ENCODE measurements around the gene CHID1. TPM values are rescaled to one million over a fixed set of nuclear protein-coding genes. Genes with fewer than 3 reads are reported as not detected.

The CHID1 gene
- total and polyA plus RNA-seq, 2 of the 4 experiments (the other 2 are of a cell fraction), result 34.2 to 121 TPM

DNA sequence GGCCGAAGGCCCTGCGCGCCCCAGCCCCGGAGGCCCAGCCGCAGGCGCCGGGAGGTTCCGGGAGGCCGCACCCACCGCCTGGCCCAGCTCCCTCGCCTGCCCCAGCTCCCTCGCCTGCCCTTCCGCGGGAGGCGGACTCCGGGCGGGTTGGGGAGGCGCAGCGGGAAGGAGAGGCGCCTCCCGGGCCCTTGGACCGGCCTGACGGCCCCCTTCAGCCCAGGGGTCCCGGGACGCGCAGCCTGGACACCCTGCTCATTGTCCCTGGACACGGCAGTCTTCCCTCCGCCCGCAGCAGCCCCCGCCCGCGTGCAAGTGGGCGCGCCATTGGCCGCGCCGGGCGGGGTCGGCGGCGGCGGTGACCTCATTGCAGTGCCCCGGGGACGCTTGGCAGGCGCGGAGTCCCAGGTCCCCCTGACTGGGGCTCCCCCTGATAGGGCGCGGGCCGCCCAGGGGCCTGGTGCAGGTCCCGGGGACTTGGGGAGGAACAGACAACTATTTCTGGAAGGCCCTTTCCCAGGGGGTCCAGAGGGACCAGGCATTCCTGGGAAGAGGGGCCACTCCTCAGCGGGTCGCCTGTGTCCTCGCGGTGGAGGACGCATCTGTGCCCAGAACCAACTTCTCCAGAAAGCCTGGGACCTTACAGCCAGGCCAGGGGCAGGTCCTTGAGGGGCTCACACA, 77.4 kb downstream of the CHID1 start (continued):
- TF ChIP-seq, protein P1, sequence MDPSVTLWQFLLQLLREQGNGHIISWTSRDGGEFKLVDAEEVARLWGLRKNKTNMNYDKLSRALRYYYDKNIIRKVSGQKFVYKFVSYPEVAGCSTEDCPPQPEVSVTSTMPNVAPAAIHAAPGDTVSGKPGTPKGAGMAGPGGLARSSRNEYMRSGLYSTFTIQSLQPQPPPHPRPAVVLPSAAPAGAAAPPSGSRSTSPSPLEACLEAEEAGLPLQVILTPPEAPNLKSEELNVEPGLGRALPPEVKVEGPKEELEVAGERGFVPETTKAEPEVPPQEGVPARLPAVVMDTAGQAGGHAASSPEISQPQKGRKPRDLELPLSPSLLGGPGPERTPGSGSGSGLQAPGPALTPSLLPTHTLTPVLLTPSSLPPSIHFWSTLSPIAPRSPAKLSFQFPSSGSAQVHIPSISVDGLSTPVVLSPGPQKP (IDR thresholded peaks at IDR 0.05; ENCODE audit: borderline replicate concordance, low read depth, low read length), result no peak
- no peak for TF ChIP-seq FOS (IDR thresholded peaks at IDR 0.05; ENCODE audit: low read depth, low read length)

DNA sequence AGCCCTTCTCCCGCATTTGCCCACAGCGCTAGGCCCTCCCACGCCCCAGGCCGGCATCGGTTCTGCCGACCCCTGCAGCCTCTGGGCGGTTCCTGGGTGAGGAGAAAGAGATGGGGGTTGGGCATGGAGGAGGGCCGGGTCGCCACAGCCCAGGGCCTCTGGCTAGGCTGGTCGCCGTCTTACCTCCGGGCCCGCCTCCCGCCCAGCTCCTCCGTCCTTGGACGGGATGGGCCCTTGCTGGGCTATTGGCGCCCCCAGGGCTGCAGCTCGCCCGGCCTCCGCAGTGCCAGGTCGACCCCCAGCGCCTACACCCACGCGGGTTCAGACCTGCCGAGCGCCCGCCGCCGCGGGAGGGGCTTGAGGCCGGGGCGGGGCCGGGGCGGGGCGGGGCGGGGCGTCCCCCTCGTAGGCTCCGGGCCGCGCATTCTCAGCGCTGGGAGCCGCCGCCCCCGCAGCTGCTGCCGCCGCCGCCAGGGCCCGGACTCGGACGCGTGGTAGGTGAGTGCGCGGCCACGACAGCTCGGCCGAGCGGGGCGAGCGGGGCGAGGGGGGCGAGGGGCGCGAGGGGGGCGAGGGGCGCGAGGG, 78.0 kb downstream of the CHID1 start, which contains the start of gene CD151:
CD151 (plus strand) TSS at position 424 of the 585 bp plus-strand sequence. CDS start 3,118 bp downstream, outside the sequence.
- no TSS peak for BruUV-seq (replicated peaks)
- Histone ChIP-seq H3K4me3 (ENCODE audit: insufficient read depth, low read depth, low read length) (peak within 1 kb of the TSS; percentile 84), H4K8ac (ENCODE audit: low read depth in 2 of 2, low read length in 2 of 2) (peak within 1 kb of the TSS; percentile 59 to 93), H4K20me1 (ENCODE audit: insufficient read depth, low read length) (peaks cover 55% of the 10 kb centered on the region), H4K5ac (ENCODE audit: low read depth, low read length) (peak within 1 kb of the TSS; percentile 49), H3K27ac (ENCODE audit: insufficient read depth, low read length) (peak within 1 kb of the TSS; percentile 93), H3K14ac (replicated peaks; ENCODE audit: low read depth, low read length) (peak within 1 kb of the TSS; percentile 99), H2AFZ (replicated peaks; ENCODE audit: low read length, poor library complexity) (peak within 1 kb of the TSS; percentile 89), H3K79me1 (ENCODE audit: low read depth in 1 of 2, low read length in 2 of 2) (peaks cover 11 to 48% of the 10 kb centered on the region in 2 experiments), H3K9me3 (ENCODE audit: control insufficient read depth, insufficient read depth, low read length) (no peaks in the 10 kb centered on the region), H4K91ac (ENCODE audit: insufficient read depth, low read depth, low read length) (peak within 1 kb of the TSS; percentile 87), H3K4me2 (ENCODE audit: low read depth, low read length) (peak within 1 kb of the TSS; percentile 90), H3K56ac (ENCODE audit: extremely low read depth, insufficient read depth, low read length) (peak within 1 kb of the TSS; percentile 78), H2BK5ac (ENCODE audit: low read depth, low read length, poor library complexity, severe bottlenecking) (peak within 1 kb of the TSS; percentile 93), H2BK120ac (ENCODE audit: low read depth, low read length) (peak within 1 kb of the TSS; percentile 80), H2BK20ac (ENCODE audit: low read depth, low read length) (0 out of 2 replicates have a peak within 1 kb of the TSS, but pooled peaks have one; percentile 70), H2AK5ac (ENCODE audit: low read depth, low read length) (peak within 1 kb of the TSS; percentile 99), H3K23ac (ENCODE audit: low read depth, low read length) (peak within 1 kb of the TSS; percentile 96), H3K18ac (ENCODE audit: low read depth, low read length) (peak within 1 kb of the TSS; percentile 43), H2BK15ac (ENCODE audit: low read depth, low read length) (peak within 1 kb of the TSS; percentile 34; the same call in 1 of the 3 replicates), H3K9ac (ENCODE audit: low read depth, low read length) (peak within 1 kb of the TSS; percentile 94), H3K27me3 (ENCODE audit: control insufficient read depth, insufficient read depth, low read length) (peaks cover under 1% of the 10 kb centered on the region; the same call in 1 of the 2 replicates), H3K4me1 (ENCODE audit: control insufficient read depth, insufficient read depth, low read length) (peaks cover 38% of the 10 kb centered on the region), H3K4ac (ENCODE audit: low read depth, low read length) (peak within 1 kb of the TSS; percentile 98), H3K36me3 (ENCODE audit: control insufficient read depth, insufficient read depth, low read length) (peaks cover 16% of the 10 kb centered on the region), H2AK9ac (replicated peaks; ENCODE audit: low read depth, low read length, poor library complexity) (peak within 1 kb of the TSS; percentile 100), H3K9me1 (ENCODE audit: insufficient read depth, low read length) (peaks cover 21% of the 10 kb centered on the region)
- dilution Hi-C loops (cut with HindIII; ENCODE audit: low sequenced_read_pairs, unreplicated experiment), result no loop called here
- in situ Hi-C loops (cut with MboI; ENCODE audit: low sequenced_read_pairs), result no loop called here
- CTCF ChIA-PET, result no interaction called here
- TF ChIP-seq, protein P1 (IDR thresholded peaks at IDR 0.05; ENCODE audit: borderline replicate concordance, low read depth, low read length), result no peak
- TF ChIP-seq CHD1 (IDR thresholded peaks at IDR 0.05; ENCODE audit: low read depth, low read length), result no peak
- TF ChIP-seq MAFK (IDR thresholded peaks at IDR 0.05; ENCODE audit: low read depth, low read length), result no peak
- peak; percentile 56; the same call in 1 of the 2 replicates for TF ChIP-seq MAZ (IDR thresholded peaks at IDR 0.05; ENCODE audit: borderline replicate concordance, low read depth, low read length)
- no peak for TF ChIP-seq NFE2L2 (IDR thresholded peaks at IDR 0.05; ENCODE audit: low read depth, low read length)
- TF ChIP-seq RFX5 (IDR thresholded peaks at IDR 0.05; ENCODE audit: low read depth, low read length), result no peak
- intact Hi-C loops (cut with micrococcal nuclease), result no loop called here
- WGBS, 2 experiments (ENCODE audit: extremely low coverage in 2 of 2, insufficient read length in 1 of 2), result 0% methylated on average over 11 of the region's 67 CpGs; no CpG with 5 or more reads in 1 of the 2 experiments
- POLR2A ChIA-PET (ENCODE audit: unreplicated experiment), result interaction anchor here (1.4 kb wide), 2 partner anchors 10 to 13 kb away, joined by 3 to 8 read pairs; partner anchors contain the start of genes PNPLA2 and TSPAN4
- DNase-seq (peak; percentile 45), ATAC-seq (ENCODE audit: low read depth) (peak; percentile 65)
